ENCODE data around the gene ICE2.

- TF ChIP-seq, protein P1, sequence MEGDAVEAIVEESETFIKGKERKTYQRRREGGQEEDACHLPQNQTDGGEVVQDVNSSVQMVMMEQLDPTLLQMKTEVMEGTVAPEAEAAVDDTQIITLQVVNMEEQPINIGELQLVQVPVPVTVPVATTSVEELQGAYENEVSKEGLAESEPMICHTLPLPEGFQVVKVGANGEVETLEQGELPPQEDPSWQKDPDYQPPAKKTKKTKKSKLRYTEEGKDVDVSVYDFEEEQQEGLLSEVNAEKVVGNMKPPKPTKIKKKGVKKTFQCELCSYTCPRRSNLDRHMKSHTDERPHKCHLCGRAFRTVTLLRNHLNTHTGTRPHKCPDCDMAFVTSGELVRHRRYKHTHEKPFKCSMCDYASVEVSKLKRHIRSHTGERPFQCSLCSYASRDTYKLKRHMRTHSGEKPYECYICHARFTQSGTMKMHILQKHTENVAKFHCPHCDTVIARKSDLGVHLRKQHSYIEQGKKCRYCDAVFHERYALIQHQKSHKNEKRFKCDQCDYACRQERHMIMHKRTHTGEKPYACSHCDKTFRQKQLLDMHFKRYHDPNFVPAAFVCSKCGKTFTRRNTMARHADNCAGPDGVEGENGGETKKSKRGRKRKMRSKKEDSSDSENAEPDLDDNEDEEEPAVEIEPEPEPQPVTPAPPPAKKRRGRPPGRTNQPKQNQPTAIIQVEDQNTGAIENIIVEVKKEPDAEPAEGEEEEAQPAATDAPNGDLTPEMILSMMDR (IDR thresholded peaks at IDR 0.05): no peak
- no peak for TF ChIP-seq POLR2A (IDR thresholded peaks at IDR 0.05)
- TF ChIP-seq POLR2AphosphoS5 (IDR thresholded peaks at IDR 0.05): no peak
Observed at GRCh38 chr15:60411774-60412425, 67.0 kb downstream of the ICE2 start.
